ENCODE results near the gene L1CAM. TPM values are rescaled to one million over a fixed set of nuclear protein-coding genes. Genes with fewer than 3 reads are reported as not detected.
A peak's percentile ranks its signal among the peaks of the same experiment; 100 is the strongest.

L1CAM gene
- total and polyA plus RNA-seq, 12 donors: 0.52 to 50.1 (median 7.2) TPM

DNA sequence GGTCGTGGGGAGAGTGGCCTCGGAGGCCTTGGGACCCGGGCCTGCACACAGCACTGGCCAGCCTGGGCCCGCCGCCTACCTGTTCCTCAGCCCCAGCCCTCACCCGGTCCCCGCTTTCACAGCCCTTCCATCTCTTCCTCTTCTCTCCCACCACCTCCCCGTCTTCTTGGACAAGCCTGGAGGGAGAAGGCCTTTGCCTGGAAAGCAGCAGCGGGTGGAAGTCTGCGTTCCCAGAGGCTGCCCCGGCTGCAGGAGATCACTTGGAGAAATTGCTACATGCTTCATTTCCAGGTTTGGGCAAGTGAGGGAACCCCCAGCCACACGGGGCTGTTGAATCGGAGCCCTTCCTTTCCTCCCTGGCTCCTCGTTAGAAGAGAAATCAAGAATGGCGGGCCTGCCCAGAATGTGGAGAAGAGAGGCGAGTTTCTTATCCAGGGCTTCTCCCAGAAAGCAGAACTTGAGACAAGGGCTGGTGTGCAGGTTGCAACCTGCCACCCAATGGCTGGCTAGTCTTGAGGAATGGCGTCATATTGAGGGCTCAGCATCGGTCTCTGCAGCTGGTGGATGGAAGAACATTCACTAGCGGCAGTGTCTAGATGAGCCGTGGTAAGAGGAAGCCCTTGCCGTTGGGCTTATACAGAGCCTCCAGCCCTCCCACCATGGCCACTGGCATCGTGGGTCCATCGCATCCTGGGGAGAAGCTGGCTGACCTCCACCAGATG is 54.4 kb downstream of the L1CAM start:
- no peak overlapping the region for H3K4me3 ChIP-seq
- H3K27me3 ChIP-seq: peaks cover 25% of the 10 kb centered on the region
- WGBS, 4 donors: 63 to 77% (median 69%) methylated on average over 10 to 23 of the region's 23 CpGs
- no peak for DNase-seq
- TF ChIP-seq POLR2A (IDR thresholded peaks at IDR 0.05): no peak
- TF ChIP-seq, protein P1, sequence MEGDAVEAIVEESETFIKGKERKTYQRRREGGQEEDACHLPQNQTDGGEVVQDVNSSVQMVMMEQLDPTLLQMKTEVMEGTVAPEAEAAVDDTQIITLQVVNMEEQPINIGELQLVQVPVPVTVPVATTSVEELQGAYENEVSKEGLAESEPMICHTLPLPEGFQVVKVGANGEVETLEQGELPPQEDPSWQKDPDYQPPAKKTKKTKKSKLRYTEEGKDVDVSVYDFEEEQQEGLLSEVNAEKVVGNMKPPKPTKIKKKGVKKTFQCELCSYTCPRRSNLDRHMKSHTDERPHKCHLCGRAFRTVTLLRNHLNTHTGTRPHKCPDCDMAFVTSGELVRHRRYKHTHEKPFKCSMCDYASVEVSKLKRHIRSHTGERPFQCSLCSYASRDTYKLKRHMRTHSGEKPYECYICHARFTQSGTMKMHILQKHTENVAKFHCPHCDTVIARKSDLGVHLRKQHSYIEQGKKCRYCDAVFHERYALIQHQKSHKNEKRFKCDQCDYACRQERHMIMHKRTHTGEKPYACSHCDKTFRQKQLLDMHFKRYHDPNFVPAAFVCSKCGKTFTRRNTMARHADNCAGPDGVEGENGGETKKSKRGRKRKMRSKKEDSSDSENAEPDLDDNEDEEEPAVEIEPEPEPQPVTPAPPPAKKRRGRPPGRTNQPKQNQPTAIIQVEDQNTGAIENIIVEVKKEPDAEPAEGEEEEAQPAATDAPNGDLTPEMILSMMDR (IDR thresholded peaks at IDR 0.05): no peak
- no peaks in the 10 kb centered on the region for H3K9me3 ChIP-seq (replicated peaks in 1 of 3)
- intact Hi-C loops (cut with DNase I): no loop called here
- H3K36me3 ChIP-seq (replicated peaks in 1 of 2): no peaks in the 10 kb centered on the region
- H3K4me1 ChIP-seq (replicated peaks in 1 of 2): no peaks in the 10 kb centered on the region
- no peak overlapping the region for H3K27ac ChIP-seq

DNA sequence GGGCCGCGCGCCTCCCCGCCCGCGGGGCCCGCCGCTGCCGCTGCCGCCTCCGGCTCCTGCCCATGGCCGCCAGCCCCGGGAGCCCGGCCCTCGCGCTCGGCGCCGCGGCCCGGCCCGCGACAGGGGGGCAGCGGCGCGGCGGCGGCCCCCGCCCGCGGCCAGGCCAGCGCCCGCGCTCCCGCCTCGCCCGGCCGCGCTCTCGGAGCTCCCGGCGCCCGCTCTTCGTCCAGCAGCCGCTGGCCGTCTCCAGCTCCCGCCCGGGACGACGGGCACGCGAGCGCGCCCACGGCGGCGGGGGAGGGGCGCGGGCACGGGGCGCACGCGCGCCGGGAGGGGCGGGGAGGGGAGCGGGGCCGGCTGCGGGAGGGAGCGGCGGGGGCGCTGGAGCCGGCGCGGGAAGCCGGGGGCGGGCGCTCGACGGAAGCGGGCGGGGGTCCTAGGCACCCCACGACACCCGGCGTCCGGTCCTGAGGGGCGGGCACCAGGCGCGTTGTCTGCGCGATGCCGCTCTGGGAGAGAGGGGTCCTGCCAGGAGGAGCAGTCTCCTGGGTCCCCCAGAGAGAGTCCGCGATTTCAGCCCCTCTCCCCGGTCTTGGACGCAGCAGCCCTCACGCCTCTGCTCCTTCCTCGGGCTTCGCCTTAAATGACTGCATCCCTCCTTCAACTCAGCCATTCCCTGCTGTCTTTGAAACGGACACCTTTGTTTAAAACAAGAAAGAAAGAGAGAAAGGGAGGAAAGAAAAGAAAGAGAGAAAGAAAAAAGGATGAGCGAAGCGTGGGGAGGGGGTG is 55.1 kb downstream of the L1CAM start:
- WGBS, 4 donors: 6 to 41% (median 23%) methylated on average over 5 to 65 of the region's 102 CpGs
- peaks cover 25% of the 10 kb centered on the region for H3K27me3 ChIP-seq
- no peaks in the 10 kb centered on the region for H3K9me3 ChIP-seq (replicated peaks in 1 of 3)
- TF ChIP-seq, protein P1 (IDR thresholded peaks at IDR 0.05): no peak
- TF ChIP-seq POLR2A (IDR thresholded peaks at IDR 0.05): no peak
- H3K4me3 ChIP-seq: peak overlapping the region in 1 of 4 donors; percentile 50
- no peak overlapping the region for H3K27ac ChIP-seq
- no peaks in the 10 kb centered on the region for H3K4me1 ChIP-seq (replicated peaks in 1 of 2)
- no peak for DNase-seq
- H3K36me3 ChIP-seq (replicated peaks in 1 of 2): no peaks in the 10 kb centered on the region
- intact Hi-C loops (cut with DNase I): no loop called here

DNA sequence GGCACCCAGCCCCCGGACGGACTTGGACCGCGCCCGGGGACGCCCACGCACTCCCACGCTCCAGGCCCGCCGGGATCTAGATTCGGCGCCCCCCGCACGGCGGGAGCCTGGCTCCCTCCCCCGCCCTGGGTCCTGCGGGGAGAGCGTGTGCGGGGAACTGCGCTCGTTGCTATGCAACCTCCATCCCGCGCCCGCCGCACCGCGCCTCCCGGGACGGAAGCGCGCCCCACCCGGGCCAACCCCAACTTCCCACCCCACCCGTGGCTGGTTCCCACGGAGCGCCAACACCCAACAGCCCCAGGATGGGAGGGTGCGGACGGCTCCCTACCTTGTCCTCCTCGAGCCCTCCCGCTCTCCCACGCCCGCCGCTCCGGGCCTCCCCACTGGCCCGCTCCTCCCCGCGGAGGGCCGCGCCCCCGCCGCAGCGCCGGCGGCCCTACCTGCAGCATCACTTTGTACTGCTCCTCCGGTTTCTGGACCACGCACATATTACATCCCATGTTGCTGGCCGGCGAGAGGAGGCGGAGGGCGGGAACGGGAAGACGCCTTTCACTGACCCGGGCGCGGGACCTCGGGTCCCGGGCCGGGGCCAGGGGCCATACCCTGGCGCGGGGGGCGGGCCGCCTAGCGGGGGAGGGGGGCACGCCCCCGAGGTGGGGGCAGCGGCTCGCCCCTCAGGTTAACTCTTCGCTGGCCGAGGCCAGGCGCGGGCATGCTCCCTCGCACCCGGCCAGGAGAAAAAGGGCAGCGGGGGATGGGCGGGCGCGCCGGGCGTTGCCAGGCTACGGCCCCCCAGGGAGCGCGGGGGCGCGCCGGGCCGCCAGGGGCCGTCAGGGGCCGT is 56.0 kb downstream of the L1CAM start, which contains the start of gene PDZD4:
TSS of gene PDZD4 (minus strand) at position 746 of the 841 bp plus-strand sequence. CDS start at position 500, 246 bp downstream.
- TF ChIP-seq POLR2A (IDR thresholded peaks at IDR 0.05): no peak
- TF ChIP-seq, protein P1 (IDR thresholded peaks at IDR 0.05): no peak
- no peaks in the 10 kb centered on the region for H3K4me1 ChIP-seq (replicated peaks in 1 of 2)
- peak within 1 kb of the TSS in 1 of 4 donors; percentile 50 for H3K4me3 ChIP-seq
- peaks cover 31% of the 10 kb centered on the region for H3K27me3 ChIP-seq
- no peak for DNase-seq
- no peaks in the 10 kb centered on the region for H3K9me3 ChIP-seq (replicated peaks in 1 of 3)
- WGBS, 4 donors: 1 to 29% (median 19%) methylated on average over 15 to 94 of the region's 97 CpGs; no CpG with 5 or more reads in 1 of the 4 donors
- intact Hi-C loops (cut with DNase I): no loop called here
- H3K36me3 ChIP-seq (replicated peaks in 1 of 2): no peaks in the 10 kb centered on the region
- no peak within 1 kb of the TSS for H3K27ac ChIP-seq

DNA sequence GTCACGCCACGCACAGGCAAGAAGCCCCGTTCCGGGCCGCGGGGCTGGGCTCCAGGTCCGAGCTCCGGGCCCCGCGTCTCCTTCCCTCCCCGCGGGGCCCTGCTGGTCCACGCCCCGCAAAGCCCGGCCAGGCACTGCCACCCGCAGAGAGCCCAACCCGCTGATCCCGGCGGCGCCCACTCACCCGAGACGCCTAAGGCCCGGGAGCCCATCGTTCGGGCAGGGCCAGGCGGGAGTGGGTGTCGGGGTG is 56.5 kb downstream of the L1CAM start:
- Histone ChIP-seq H3K36me3 (replicated peaks in 1 of 2) (no peaks in the 10 kb centered on the region), H3K4me1 (replicated peaks in 1 of 2) (no peaks in the 10 kb centered on the region), H3K27ac (no peak overlapping the region), H3K27me3 (peaks cover 34% of the 10 kb centered on the region), H3K4me3 (no peak overlapping the region), H3K9me3 (replicated peaks in 1 of 3) (no peaks in the 10 kb centered on the region)
- 1 to 31% (median 22%) methylated on average over 11 to 26 of the region's 27 CpGs; no CpG with 5 or more reads in 1 of the 4 donors for WGBS, 4 donors
- DNase-seq: no peak
- intact Hi-C loops (cut with DNase I): no loop called here
- TF ChIP-seq POLR2A (IDR thresholded peaks at IDR 0.05): no peak
- TF ChIP-seq, protein P1 (IDR thresholded peaks at IDR 0.05): no peak

Measured in adrenal gland (tissue), 12 donors.